ENCODE measurements around the gene DNALI1. TPM values are rescaled to one million over a fixed set of nuclear protein-coding genes. Genes with fewer than 3 reads are reported as not detected.

DNALI1 gene
- total and polyA plus RNA-seq, 8 donors = 8.7 to 61.0 (median 12.3) TPM

- intact Hi-C loops (cut with DNase I) = no loop called here
- Histone ChIP-seq H3K36me3 (peaks cover 0 to 38% (median 24%) of the 10 kb centered on the region in 3 donors), H3K27me3 (no peaks in the 10 kb centered on the region), H3K4me3 (no peak overlapping the region), H3K4me1 (no peaks in the 10 kb centered on the region), H3K9me3 (no peaks in the 10 kb centered on the region), H3K27ac (no peak overlapping the region)
- no peak for ATAC-seq
- DNase-seq = no peak
- no peak for FAIRE-seq
- no peak for TF ChIP-seq CTCF (IDR thresholded peaks at IDR 0.05)
- 81 to 86% methylated on average over 1 of the region's 1 CpG for WGBS, 2 donors
Observed at GRCh38 chr1:37562984-37563383, 6.2 kb downstream of the DNALI1 start.

GRCh38 chr1:37564892-37565291 is 8.2 kb downstream of the DNALI1 start:
- intact Hi-C loops (cut with DNase I) = no loop called here
- no peak for FAIRE-seq
- H3K36me3 ChIP-seq = peaks cover 0 to 58% (median 35%) of the 10 kb centered on the region in 3 donors

GRCh38 chr1:37567023-37567422 is 10.3 kb downstream of the DNALI1 start:
- ATAC-seq (peak in 3 of 4 donors; percentile 25 to 55 (median 53)), FAIRE-seq (no peak), DNase-seq (no peak)
- 75 to 80% methylated on average over 3 of the region's 3 CpGs for WGBS, 2 donors
- H3K27me3 ChIP-seq = no peaks in the 10 kb centered on the region
- no peak overlapping the region for H3K27ac ChIP-seq
- H3K4me3 ChIP-seq = no peak overlapping the region
- no peaks in the 10 kb centered on the region for H3K4me1 ChIP-seq
- no peak for TF ChIP-seq CTCF (IDR thresholded peaks at IDR 0.05)
- H3K36me3 ChIP-seq = peaks cover 0 to 61% (median 35%) of the 10 kb centered on the region in 3 donors
- intact Hi-C loops (cut with DNase I) = no loop called here
- no peaks in the 10 kb centered on the region for H3K9me3 ChIP-seq

More at GRCh38 chr1:37564892-37565291, 8.2 kb downstream of the DNALI1 start:
- Histone ChIP-seq H3K4me1 (no peaks in the 10 kb centered on the region), H3K27me3 (no peaks in the 10 kb centered on the region), H3K4me3 (no peak overlapping the region), H3K9me3 (no peaks in the 10 kb centered on the region), H3K27ac (no peak overlapping the region)
- ATAC-seq = no peak
- no peak for DNase-seq
- TF ChIP-seq CTCF (IDR thresholded peaks at IDR 0.05) = no peak

- H3K4me1 ChIP-seq = no peaks in the 10 kb centered on the region
- ATAC-seq (no peak), DNase-seq (no peak), FAIRE-seq (no peak)
- TF ChIP-seq CTCF (IDR thresholded peaks at IDR 0.05) = no peak
- WGBS, 2 donors = 92 to 95% methylated on average over 3 of the region's 3 CpGs
- peaks cover 13 to 84% (median 57%) of the 10 kb centered on the region in 3 donors for H3K36me3 ChIP-seq
- H3K9me3 ChIP-seq = no peaks in the 10 kb centered on the region
- H3K4me3 ChIP-seq = no peak overlapping the region
- intact Hi-C loops (cut with DNase I) = no loop called here
- no peaks in the 10 kb centered on the region for H3K27me3 ChIP-seq
- H3K27ac ChIP-seq = no peak overlapping the region
Observed at GRCh38 chr1:37570528-37571334, 14.0 kb downstream of the DNALI1 start.

GRCh38 chr1:37574834-37575480 is 18.2 kb downstream of the DNALI1 start:
- no peaks in the 10 kb centered on the region for H3K4me1 ChIP-seq
- ATAC-seq = peak in 1 of 4 donors; percentile 50
- no peaks in the 10 kb centered on the region for H3K27me3 ChIP-seq
- DNase-seq = no peak
- no peak overlapping the region for H3K4me3 ChIP-seq
- H3K27ac ChIP-seq = no peak overlapping the region
- no peaks in the 10 kb centered on the region for H3K9me3 ChIP-seq
- TF ChIP-seq CTCF (IDR thresholded peaks at IDR 0.05) = no peak
- WGBS, 2 donors = 80 to 91% methylated on average over 7 of the region's 7 CpGs
- H3K36me3 ChIP-seq = peaks cover 13 to 76% (median 32%) of the 10 kb centered on the region in 3 donors
- intact Hi-C loops (cut with DNase I) = no loop called here
- FAIRE-seq = no peak

Data from pancreas (tissue), 10 donors.